Activated naive CD4-positive, alpha-beta T cell treated with anti-CD3 and anti-CD28 coated beads for 36 hours (primary cell): ENCODE results near the gene SP1. TPM values are rescaled to one million over a fixed set of nuclear protein-coding genes. Genes with fewer than 3 reads are reported as not detected.
A peak's percentile ranks its signal among the peaks of the same experiment; 100 is the strongest.
"Not testable (repeated sequence)": the region's sequence is repeated elsewhere in the genome, so short reads cannot be mapped to it uniquely, and the experiment has no call there.

Experiments used
- CTCF ChIA-PET: fragments of 350-600 bp; sonication (Branson Sonifier 250); formaldehyde crosslinking; loops from one replicate; lab custom pipeline; 2021; ENCODE audit warnings: antibody characterized with exemption; lab: Charles Lee
- DNase-seq: peaks from one replicate; pipeline ENCODE4 v3.0.0-alpha.2; 2020
- H3K27ac Mint-ChIP-seq: one replicate; pipeline ENCODE4 v1.8.0; 2021; ENCODE audit warnings: mild to moderate bottlenecking, mixed read lengths
- H3K27me3 Mint-ChIP-seq: one replicate; pipeline ENCODE4 v1.8.0; 2021; ENCODE audit warnings: low read depth, mixed read lengths
- H3K36me3 Mint-ChIP-seq: one replicate; pipeline ENCODE4 v1.8.0; 2021; ENCODE audit warnings: low read depth, mixed read lengths
- H3K4me1 Mint-ChIP-seq: one replicate; pipeline ENCODE4 v1.8.0; 2021; ENCODE audit warnings: low read depth, mixed read lengths
- H3K4me3 Mint-ChIP-seq: one replicate; pipeline ENCODE4 v1.8.0; 2021; ENCODE audit warnings: mild to moderate bottlenecking, moderate library complexity, mixed read lengths
- H3K9me3 Mint-ChIP-seq: one replicate; pipeline ENCODE4 v1.8.0; 2021; ENCODE audit warnings: mixed read lengths
- intact Hi-C: fragments of 100-400 bp; cut with micrococcal nuclease; formaldehyde crosslinking; loops from one replicate; pipeline ENCODE4 v1.15.1; 2023
- total RNA-seq, 2 experiments: library from RNA; stranded (reverse); gene quantifications; one replicate each; pipeline ENCODE4 v1.2.3, GENCODE V29; 2021

SP1 gene
- total RNA-seq, 2 experiments from 2014 or later = 87.6 to 91.9 TPM

- peak overlapping the region; percentile 61 for H3K27ac Mint-ChIP-seq
- H3K27me3 Mint-ChIP-seq = no peaks in the 10 kb centered on the region
- DNase-seq = no peak
- peaks cover 12% of the 10 kb centered on the region for H3K4me1 Mint-ChIP-seq
- H3K9me3 Mint-ChIP-seq = no peaks in the 10 kb centered on the region
- no peak overlapping the region for H3K4me3 Mint-ChIP-seq
- intact Hi-C loops = no loop called here
- H3K36me3 Mint-ChIP-seq = no peaks in the 10 kb centered on the region
- CTCF ChIA-PET = interaction anchor here (0.7 to 2.5 kb wide), 4 partner anchors 13 to 174 kb away, joined by 3 to 9 read pairs (median 4); no protein-coding TSS in a partner anchor
Measured at GRCh38 chr12:53365245-53365904, 14.6 kb upstream of the SP1 start.

DNA sequence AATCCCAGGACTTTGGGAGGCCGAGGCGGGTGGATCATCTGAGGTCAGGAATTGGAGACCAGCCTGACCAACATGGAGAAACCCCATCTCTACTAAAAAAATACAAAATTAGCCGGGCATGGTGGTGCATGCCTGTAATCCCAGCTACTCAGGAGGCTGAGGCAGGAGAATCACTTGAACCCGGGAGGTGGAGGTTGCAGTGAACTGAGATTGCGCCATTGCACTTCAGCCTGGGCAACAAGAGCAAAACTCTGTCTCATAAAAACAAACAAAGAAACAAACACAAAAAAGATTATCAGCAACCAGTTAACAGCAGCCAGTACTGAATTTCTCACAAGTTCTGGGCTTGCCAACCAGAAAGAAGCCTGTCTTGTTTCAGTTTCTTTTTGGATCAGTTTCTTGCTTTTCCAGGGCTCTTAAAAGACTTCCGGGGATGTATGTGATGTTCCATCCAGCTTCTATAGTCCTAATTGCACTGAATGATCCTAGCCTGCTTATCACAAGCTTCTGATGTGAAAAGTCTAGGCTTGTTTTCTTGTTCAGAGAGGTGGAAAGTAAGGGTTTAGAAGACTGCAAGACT is 6.3 kb upstream of the SP1 start:
- DNase-seq, H3K36me3 Mint-ChIP-seq, H3K9me3 Mint-ChIP-seq, intact Hi-C loops, H3K27me3 Mint-ChIP-seq, H3K4me3 Mint-ChIP-seq: not testable (repeated sequence)
- Mint-ChIP-seq H3K27ac (peak overlapping the region; percentile 46), H3K4me1 (peaks cover 44% of the 10 kb centered on the region)
- CTCF ChIA-PET = interaction anchor here (1.3 kb wide), 1 partner anchor 21 kb away, joined by 3 read pairs; no protein-coding TSS in a partner anchor

DNA sequence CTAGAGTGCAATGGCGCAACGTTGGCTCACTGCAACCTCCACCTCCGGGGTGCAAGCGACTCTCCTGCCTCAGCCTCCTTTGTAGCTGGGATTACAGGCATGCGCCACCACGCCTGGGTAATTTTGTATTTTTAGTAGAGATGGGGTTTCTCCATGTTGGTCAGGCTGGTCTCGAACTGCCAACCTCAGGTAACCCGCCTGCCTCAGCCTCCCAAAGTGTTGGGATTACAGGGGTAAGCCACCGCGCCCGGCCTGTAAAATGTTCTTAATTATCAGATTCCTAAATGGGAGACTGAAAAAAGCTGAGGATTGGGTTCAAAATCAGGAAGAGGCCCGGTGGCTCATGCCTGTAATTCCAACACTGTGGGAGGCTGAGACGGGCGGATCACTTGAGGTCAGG is 5.7 kb upstream of the SP1 start:
- CTCF ChIA-PET = interaction anchor here (1.1 to 1.3 kb wide), 2 partner anchors 22 to 47 kb away, joined by 3 read pairs; no protein-coding TSS in a partner anchor
- H3K4me3 Mint-ChIP-seq, H3K9me3 Mint-ChIP-seq, DNase-seq, H3K27me3 Mint-ChIP-seq, H3K36me3 Mint-ChIP-seq, intact Hi-C loops: not testable (repeated sequence)
- Mint-ChIP-seq H3K27ac (peak overlapping the region; percentile 46), H3K4me1 (peaks cover 42% of the 10 kb centered on the region)

DNA sequence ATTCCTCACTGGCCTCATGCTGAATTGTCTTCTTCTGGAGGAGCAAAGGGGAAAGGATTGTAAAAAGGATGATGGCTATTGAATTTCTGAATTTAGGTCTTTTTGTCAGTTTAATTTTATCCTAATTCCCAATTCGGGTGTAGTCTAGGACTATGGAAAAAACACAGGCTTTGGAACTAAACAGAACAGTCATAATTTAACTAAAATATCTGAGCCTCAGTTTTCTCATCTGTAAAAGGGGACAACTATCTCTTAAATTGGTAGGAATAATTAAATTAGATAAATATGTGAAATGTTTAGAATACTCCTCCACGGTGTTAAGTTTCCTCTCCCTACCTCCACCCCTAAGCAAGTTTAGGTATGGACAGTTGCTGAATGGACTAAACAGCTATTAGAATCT is 3.2 kb upstream of the SP1 start:
- Mint-ChIP-seq H3K4me3 (no peak overlapping the region), H3K27ac (peak overlapping the region; percentile 9), H3K9me3 (no peaks in the 10 kb centered on the region), H3K27me3 (no peaks in the 10 kb centered on the region), H3K4me1 (peaks cover 42% of the 10 kb centered on the region), H3K36me3 (peaks cover 11% of the 10 kb centered on the region)
- CTCF ChIA-PET = interaction anchor here (1.2 kb wide), 1 partner anchor 54 kb away, joined by 4 read pairs; no protein-coding TSS in a partner anchor
- DNase-seq = no peak
- intact Hi-C loops = no loop called here

DNA sequence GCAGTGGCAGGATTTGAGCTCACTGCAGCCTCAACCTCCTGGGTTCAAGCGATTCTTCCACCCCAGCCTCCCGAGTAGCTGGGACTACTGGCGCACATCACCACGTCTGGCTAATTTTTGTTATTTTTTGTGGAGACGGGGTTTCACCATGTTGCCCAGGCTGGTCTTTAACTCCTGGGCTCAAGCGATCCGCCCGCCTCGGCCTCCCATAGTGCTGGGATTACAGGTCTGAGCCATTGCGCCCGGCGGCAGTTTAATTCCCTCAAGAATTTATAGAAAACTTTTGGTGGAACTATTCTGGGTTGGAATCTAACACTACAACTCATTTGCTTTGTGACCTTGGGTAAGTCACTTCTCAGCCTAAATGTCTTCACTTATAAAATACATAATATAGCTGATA is 1.8 kb upstream of the SP1 start:
- CTCF ChIA-PET = interaction anchor here (1.5 to 3.0 kb wide), 4 partner anchors 25 to 54 kb away, joined by 4 to 15 read pairs (median 12); no protein-coding TSS in a partner anchor
- no peak overlapping the region for H3K27ac Mint-ChIP-seq
- H3K9me3 Mint-ChIP-seq = no peaks in the 10 kb centered on the region
- peak overlapping the region; percentile 21 for H3K4me3 Mint-ChIP-seq
- peaks cover 26% of the 10 kb centered on the region for H3K36me3 Mint-ChIP-seq
- intact Hi-C loops = no loop called here
- DNase-seq = no peak
- no peaks in the 10 kb centered on the region for H3K27me3 Mint-ChIP-seq
- peaks cover 45% of the 10 kb centered on the region for H3K4me1 Mint-ChIP-seq

- Mint-ChIP-seq H3K27me3 (no peaks in the 10 kb centered on the region), H3K27ac (no peak overlapping the region), H3K4me1 (peaks cover 45% of the 10 kb centered on the region), H3K9me3 (no peaks in the 10 kb centered on the region), H3K4me3 (no peak overlapping the region), H3K36me3 (peaks cover 32% of the 10 kb centered on the region)
- intact Hi-C loops = loop anchor here (1.0 kb wide), 8 partner anchors 42 to 373 kb away; partner anchors contain the start of genes CSAD, EIF4B, ESPL1 and SPRYD3
- CTCF ChIA-PET = interaction anchor here (1.5 to 3.0 kb wide), 5 partner anchors 26 to 54 kb away, joined by 4 to 15 read pairs (median 12); no protein-coding TSS in a partner anchor
- DNase-seq = no peak
Measured at GRCh38 chr12:53378724-53379388, 1.1 kb upstream of the SP1 start.

DNA sequence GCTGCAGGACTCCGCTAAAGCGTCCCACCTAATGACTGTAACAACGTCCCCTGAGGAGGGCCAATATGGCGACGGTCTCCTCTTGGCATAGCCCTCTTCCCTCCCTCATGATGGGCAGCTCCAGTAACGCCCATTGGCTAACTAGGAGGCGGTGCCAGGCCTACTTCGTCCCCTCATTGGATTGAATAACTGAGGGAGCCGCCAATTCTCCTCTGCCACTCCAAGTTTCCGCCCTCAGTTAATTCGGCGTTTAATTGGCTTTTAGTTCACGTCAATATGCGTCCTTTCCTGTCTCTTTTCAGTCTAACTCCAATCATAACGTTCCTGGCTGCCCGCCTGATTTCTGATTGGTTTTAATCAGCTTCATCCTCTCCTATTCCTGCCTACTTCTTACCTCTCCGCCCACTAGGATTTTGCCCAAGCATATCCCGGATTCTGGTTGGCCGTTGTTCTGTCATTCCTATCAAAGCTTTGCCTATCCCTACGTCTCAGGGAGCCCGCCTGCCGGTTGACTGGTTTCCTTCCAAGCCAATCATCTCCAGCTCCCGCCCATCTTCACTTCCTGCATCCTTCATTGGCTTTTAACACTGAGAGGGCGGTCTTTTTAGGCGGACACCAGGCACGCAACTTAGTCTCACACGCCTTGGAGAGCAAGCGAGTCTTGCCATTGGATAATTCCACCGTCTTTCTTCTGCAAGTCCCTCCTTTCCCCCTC is 430 bp upstream of the SP1 start:
- no peaks in the 10 kb centered on the region for H3K27me3 Mint-ChIP-seq
- no peak overlapping the region for H3K27ac Mint-ChIP-seq
- peaks cover 38% of the 10 kb centered on the region for H3K36me3 Mint-ChIP-seq
- CTCF ChIA-PET = interaction anchor here (0.6 to 3.0 kb wide), 9 partner anchors 27 to 119 kb away, joined by 3 to 15 read pairs (median 7); no protein-coding TSS in a partner anchor
- peaks cover 48% of the 10 kb centered on the region for H3K4me1 Mint-ChIP-seq
- no peaks in the 10 kb centered on the region for H3K9me3 Mint-ChIP-seq
- intact Hi-C loops = loop anchor here (1.0 to 10.0 kb wide), 12 partner anchors 38 to 1035 kb away; partner anchors contain the start of genes CBX5, CSAD, EIF4B and ESPL1
- peak; percentile 99 for DNase-seq
- H3K4me3 Mint-ChIP-seq = no peak overlapping the region

DNA sequence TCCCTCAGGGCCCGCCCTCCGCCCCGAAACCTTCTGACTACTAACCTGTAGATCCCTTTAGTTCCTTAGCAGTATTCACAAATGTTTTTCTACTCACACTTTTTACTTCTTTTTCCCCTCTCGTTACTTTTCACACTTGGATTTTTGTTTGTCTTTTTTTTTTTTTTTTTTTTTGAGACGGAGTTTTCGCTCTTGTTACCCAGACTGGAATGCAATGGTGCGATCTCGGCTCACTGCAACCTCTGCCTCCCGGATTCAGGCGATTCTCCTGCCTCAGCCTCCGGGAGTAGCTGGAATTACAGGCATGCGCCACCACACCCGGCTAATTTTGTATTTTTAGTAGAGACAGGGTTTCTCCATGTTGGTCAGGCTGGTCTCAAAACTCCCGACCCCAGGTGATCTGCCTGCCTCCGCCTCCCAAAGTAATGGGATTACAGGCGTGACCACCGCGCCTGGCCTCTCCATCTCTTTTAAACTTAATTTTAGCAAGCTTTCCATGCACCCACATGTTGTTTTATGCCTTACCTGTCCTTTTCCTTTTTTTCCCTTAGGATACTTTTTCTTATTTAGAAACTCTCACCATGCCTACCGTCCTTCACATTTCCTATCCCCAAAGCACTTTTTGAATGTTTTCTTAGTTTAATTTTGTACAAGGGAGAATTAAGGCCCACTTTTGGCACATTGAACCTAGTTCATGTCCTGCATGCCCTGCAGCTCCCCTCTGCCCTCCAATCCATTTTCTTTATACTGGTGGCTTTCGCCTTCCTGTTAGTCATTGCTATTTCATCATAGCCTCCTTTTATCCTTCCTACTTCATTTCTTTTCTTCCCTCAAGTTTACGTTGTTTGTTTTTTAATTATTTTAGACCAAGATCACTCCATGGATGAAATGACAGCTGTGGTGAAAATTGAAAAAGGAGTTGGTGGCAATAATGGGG is 1.1 kb downstream of the SP1 start:
- no peak for DNase-seq
- Mint-ChIP-seq H3K27ac (peak overlapping the region; percentile 93), H3K4me1 (peaks cover 54% of the 10 kb centered on the region), H3K4me3 (peak overlapping the region; percentile 87), H3K9me3 (no peaks in the 10 kb centered on the region), H3K27me3 (no peaks in the 10 kb centered on the region), H3K36me3 (peaks cover 44% of the 10 kb centered on the region)
- CTCF ChIA-PET = interaction anchor here (0.5 to 4.3 kb wide), 10 partner anchors 15 to 128 kb away, joined by 3 to 28 read pairs (median 3); no protein-coding TSS in a partner anchor
- intact Hi-C loops = loop anchor here (1.0 to 10.0 kb wide), 4 partner anchors 36 to 1034 kb away; partner anchors contain the start of genes CBX5, HNRNPA1, ITGA5 and PRR13

DNA sequence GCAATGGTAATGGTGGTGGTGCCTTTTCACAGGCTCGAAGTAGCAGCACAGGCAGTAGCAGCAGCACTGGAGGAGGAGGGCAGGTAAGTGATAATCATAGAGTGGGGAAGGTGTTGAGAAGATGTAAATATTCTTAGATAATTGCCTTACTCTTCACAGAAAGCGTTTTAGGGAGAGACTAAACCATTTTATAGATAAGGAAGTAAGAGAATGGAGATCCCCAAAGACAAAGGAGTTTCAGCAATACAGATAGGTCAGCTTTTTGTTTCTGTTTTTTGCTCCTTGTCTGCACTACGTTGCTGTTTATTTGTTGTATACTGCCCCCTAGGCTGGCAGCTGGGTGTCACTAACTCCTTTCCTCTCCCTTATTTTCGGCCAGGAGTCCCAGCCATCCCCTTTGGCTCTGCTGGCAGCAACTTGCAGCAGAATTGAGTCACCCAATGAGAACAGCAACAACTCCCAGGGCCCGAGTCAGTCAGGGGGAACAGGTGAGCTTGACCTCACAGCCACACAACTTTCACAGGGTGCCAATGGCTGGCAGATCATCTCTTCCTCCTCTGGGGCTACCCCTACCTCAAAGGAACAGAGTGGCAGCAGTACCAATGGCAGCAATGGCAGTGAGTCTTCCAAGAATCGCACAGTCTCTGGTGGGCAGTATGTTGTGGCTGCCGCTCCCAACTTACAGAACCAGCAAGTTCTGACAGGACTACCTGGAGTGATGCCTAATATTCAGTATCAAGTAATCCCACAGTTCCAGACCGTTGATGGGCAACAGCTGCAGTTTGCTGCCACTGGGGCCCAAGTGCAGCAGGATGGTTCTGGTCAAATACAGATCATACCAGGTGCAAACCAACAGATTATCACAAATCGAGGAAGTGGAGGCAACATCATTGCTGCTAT is 2.0 kb downstream of the SP1 start:
- DNase-seq = peak; percentile 60
- Mint-ChIP-seq H3K4me1 (peaks cover 58% of the 10 kb centered on the region), H3K4me3 (peak overlapping the region; percentile 87), H3K27me3 (no peaks in the 10 kb centered on the region), H3K9me3 (no peaks in the 10 kb centered on the region), H3K36me3 (peaks cover 48% of the 10 kb centered on the region), H3K27ac (peak overlapping the region; percentile 93)
- CTCF ChIA-PET = interaction anchor here (0.6 to 4.3 kb wide), 10 partner anchors 14 to 127 kb away, joined by 3 to 28 read pairs (median 3); no protein-coding TSS in a partner anchor
- intact Hi-C loops = loop anchor here (1.0 to 10.0 kb wide), 2 partner anchors 30 to 1033 kb away; partner anchors contain the start of gene ITGA5

DNA sequence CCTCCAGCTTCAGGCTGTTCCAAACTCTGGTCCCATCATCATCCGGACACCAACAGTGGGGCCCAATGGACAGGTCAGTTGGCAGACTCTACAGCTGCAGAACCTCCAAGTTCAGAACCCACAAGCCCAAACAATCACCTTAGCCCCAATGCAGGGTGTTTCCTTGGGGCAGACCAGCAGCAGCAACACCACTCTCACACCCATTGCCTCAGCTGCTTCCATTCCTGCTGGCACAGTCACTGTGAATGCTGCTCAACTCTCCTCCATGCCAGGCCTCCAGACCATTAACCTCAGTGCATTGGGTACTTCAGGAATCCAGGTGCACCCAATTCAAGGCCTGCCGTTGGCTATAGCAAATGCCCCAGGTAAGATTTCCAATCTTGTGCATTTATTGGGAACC is 3.3 kb downstream of the SP1 start:
- intact Hi-C loops = loop anchor here (10.0 kb wide), 1 partner anchor 1032 kb away; the partner anchor contains the start of gene ITGA5
- peaks cover 55% of the 10 kb centered on the region for H3K36me3 Mint-ChIP-seq
- H3K27ac Mint-ChIP-seq = peak overlapping the region; percentile 34
- H3K4me3 Mint-ChIP-seq = peak overlapping the region; percentile 37
- H3K27me3 Mint-ChIP-seq = no peaks in the 10 kb centered on the region
- H3K4me1 Mint-ChIP-seq = peaks cover 64% of the 10 kb centered on the region
- H3K9me3 Mint-ChIP-seq = no peaks in the 10 kb centered on the region
- CTCF ChIA-PET = interaction anchor here (0.8 to 4.3 kb wide), 4 partner anchors 30 to 46 kb away, joined by 4 to 28 read pairs (median 6); no protein-coding TSS in a partner anchor
- DNase-seq = no peak
